ENCODE data around the gene TRAF3IP1. TPM values are rescaled to one million over a fixed set of nuclear protein-coding genes. Genes with fewer than 3 reads are reported as not detected.

TRAF3IP1 gene
- total and polyA plus RNA-seq, 2 of the 13 experiments (the other 11 are each of a cell fraction or from before 2014, with no cell fraction given): 4.1 to 12.9 TPM

DNA sequence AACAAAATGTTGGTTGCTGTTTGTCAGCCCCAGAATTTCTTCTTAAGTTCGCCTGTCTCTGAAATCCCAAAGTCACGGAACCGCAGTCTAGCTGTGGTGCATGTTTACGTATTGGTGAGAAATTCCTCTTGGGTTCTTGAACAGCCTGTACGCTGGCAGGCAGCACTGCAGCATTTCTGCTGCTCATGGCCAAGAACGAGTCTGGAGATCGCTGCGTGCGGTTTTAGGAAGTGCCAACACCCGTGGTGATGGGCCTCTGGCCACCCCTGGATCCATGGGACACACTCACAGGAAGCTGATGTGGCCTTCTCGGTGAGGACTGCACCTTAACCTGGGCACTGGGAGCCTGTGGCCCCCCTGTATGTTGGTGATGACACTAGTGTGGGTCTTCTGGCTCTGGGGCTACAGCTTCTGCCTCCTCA, 130.1 kb downstream of the TRAF3IP1 start (continued):
- TF ChIP-seq ZNF431 (CRISPR knock-in tag; IDR thresholded peaks at IDR 0.05; ENCODE audit: borderline replicate concordance, low read depth) (no peak), ZFYVE20 (CRISPR knock-in tag; IDR thresholded peaks at IDR 0.05; ENCODE audit: borderline replicate concordance, low read depth) (no peak), CENPX (CRISPR knock-in tag; IDR thresholded peaks at IDR 0.05) (no peak), KLF13 (CRISPR knock-in tag; IDR thresholded peaks at IDR 0.05) (no peak), MAFF (IDR thresholded peaks at IDR 0.05; ENCODE audit: low read depth, low read length) (no peak), HNRNPLL (IDR thresholded peaks at IDR 0.05; ENCODE audit: low read depth, low read length, poor library complexity, severe bottlenecking) (no peak), ZNF709 (CRISPR knock-in tag; IDR thresholded peaks at IDR 0.05) (0 out of 2 replicates have a peak, but pooled peaks have one; percentile 18), RXRA (CRISPR knock-in tag; IDR thresholded peaks at IDR 0.05) (no peak), ZNF766 (CRISPR knock-in tag; IDR thresholded peaks at IDR 0.05; ENCODE audit: borderline replicate concordance) (no peak), ZNF225 (CRISPR knock-in tag; IDR thresholded peaks at IDR 0.05) (peak; percentile 48; the same call in 1 of the 2 replicates), PAF1 (CRISPR knock-in tag; IDR thresholded peaks at IDR 0.05) (no peak), IKZF4 (CRISPR knock-in tag; IDR thresholded peaks at IDR 0.05; ENCODE audit: borderline replicate concordance, low read depth, not compliant biosample characterization) (no peak), KAT7 (CRISPR knock-in tag; IDR thresholded peaks at IDR 0.05; ENCODE audit: borderline replicate concordance) (no peak), KLF6 (CRISPR knock-in tag; IDR thresholded peaks at IDR 0.05) (no peak)
- TF ChIP-seq, protein P1, sequence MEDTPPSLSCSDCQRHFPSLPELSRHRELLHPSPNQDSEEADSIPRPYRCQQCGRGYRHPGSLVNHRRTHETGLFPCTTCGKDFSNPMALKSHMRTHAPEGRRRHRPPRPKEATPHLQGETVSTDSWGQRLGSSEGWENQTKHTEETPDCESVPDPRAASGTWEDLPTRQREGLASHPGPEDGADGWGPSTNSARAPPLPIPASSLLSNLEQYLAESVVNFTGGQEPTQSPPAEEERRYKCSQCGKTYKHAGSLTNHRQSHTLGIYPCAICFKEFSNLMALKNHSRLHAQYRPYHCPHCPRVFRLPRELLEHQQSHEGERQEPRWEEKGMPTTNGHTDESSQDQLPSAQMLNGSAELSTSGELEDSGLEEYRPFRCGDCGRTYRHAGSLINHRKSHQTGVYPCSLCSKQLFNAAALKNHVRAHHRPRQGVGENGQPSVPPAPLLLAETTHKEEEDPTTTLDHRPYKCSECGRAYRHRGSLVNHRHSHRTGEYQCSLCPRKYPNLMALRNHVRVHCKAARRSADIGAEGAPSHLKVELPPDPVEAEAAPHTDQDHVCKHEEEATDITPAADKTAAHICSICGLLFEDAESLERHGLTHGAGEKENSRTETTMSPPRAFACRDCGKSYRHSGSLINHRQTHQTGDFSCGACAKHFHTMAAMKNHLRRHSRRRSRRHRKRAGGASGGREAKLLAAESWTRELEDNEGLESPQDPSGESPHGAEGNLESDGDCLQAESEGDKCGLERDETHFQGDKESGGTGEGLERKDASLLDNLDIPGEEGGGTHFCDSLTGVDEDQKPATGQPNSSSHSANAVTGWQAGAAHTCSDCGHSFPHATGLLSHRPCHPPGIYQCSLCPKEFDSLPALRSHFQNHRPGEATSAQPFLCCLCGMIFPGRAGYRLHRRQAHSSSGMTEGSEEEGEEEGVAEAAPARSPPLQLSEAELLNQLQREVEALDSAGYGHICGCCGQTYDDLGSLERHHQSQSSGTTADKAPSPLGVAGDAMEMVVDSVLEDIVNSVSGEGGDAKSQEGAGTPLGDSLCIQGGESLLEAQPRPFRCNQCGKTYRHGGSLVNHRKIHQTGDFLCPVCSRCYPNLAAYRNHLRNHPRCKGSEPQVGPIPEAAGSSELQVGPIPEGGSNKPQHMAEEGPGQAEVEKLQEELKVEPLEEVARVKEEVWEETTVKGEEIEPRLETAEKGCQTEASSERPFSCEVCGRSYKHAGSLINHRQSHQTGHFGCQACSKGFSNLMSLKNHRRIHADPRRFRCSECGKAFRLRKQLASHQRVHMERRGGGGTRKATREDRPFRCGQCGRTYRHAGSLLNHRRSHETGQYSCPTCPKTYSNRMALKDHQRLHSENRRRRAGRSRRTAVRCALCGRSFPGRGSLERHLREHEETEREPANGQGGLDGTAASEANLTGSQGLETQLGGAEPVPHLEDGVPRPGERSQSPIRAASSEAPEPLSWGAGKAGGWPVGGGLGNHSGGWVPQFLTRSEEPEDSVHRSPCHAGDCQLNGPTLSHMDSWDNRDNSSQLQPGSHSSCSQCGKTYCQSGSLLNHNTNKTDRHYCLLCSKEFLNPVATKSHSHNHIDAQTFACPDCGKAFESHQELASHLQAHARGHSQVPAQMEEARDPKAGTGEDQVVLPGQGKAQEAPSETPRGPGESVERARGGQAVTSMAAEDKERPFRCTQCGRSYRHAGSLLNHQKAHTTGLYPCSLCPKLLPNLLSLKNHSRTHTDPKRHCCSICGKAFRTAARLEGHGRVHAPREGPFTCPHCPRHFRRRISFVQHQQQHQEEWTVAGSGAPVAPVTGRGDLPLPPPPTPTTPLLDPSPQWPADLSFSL (CRISPR knock-in tag; IDR thresholded peaks at IDR 0.05): no peak
- TF ChIP-seq, protein P2, sequence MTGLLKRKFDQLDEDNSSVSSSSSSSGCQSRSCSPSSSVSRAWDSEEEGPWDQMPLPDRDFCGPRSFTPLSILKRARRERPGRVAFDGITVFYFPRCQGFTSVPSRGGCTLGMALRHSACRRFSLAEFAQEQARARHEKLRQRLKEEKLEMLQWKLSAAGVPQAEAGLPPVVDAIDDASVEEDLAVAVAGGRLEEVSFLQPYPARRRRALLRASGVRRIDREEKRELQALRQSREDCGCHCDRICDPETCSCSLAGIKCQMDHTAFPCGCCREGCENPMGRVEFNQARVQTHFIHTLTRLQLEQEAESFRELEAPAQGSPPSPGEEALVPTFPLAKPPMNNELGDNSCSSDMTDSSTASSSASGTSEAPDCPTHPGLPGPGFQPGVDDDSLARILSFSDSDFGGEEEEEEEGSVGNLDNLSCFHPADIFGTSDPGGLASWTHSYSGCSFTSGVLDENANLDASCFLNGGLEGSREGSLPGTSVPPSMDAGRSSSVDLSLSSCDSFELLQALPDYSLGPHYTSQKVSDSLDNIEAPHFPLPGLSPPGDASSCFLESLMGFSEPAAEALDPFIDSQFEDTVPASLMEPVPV (CRISPR knock-in tag; IDR thresholded peaks at IDR 0.05): peak; percentile 40; the same call in 1 of the 2 replicates
- TF ChIP-seq, protein P3, sequence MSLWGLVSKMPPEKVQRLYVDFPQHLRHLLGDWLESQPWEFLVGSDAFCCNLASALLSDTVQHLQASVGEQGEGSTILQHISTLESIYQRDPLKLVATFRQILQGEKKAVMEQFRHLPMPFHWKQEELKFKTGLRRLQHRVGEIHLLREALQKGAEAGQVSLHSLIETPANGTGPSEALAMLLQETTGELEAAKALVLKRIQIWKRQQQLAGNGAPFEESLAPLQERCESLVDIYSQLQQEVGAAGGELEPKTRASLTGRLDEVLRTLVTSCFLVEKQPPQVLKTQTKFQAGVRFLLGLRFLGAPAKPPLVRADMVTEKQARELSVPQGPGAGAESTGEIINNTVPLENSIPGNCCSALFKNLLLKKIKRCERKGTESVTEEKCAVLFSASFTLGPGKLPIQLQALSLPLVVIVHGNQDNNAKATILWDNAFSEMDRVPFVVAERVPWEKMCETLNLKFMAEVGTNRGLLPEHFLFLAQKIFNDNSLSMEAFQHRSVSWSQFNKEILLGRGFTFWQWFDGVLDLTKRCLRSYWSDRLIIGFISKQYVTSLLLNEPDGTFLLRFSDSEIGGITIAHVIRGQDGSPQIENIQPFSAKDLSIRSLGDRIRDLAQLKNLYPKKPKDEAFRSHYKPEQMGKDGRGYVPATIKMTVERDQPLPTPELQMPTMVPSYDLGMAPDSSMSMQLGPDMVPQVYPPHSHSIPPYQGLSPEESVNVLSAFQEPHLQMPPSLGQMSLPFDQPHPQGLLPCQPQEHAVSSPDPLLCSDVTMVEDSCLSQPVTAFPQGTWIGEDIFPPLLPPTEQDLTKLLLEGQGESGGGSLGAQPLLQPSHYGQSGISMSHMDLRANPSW (CRISPR knock-in tag; IDR thresholded peaks at IDR 0.05; ENCODE audit: borderline replicate concordance): peak; percentile 14; the same call in 1 of the 2 replicates
- TF ChIP-seq, protein P4, sequence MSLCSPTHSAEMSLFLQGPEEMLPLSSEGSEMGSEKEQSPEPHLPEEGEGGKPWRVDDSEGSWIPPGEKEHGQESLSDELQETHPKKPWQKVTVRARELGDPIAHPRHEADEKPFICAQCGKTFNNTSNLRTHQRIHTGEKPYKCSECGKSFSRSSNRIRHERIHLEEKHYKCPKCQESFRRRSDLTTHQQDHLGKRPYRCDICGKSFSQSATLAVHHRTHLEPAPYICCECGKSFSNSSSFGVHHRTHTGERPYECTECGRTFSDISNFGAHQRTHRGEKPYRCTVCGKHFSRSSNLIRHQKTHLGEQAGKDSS (CRISPR knock-in tag; IDR thresholded peaks at IDR 0.05; ENCODE audit: borderline replicate concordance, low read depth): no peak
